T-helper 2 cell treated with Interferon-gamma antibody and Interleukin-4, amounts not matched to agents 5 μg/mL and 100 μg/mL, for 36 hours (primary cell): Measurements from ENCODE around the gene ME1.
"Not testable (repeated sequence)": the region's sequence is repeated elsewhere in the genome, so short reads cannot be mapped to it uniquely, and the experiment has no call there.

ENCODE experiments used
- DNase-seq: peaks from one replicate; pipeline ENCODE4 v3.0.0; 2021; ENCODE audit warnings: low spot score
- H3K27ac Mint-ChIP-seq: one replicate; pipeline ENCODE4 v1.8.0; 2021; ENCODE audit warnings: mild to moderate bottlenecking, mixed read lengths
- H3K27me3 Mint-ChIP-seq: one replicate; pipeline ENCODE4 v1.8.0; 2021; ENCODE audit warnings: low read depth, mixed read lengths
- H3K36me3 Mint-ChIP-seq: one replicate; pipeline ENCODE4 v1.8.0; 2021; ENCODE audit warnings: low read depth, mixed read lengths
- H3K4me1 Mint-ChIP-seq: one replicate; pipeline ENCODE4 v1.8.0; 2021; ENCODE audit warnings: low read depth, mixed read lengths
- H3K4me3 Mint-ChIP-seq: one replicate; pipeline ENCODE4 v1.8.0; 2022; ENCODE audit warnings: mild to moderate bottlenecking, moderate library complexity, mixed read lengths
- H3K9me3 Mint-ChIP-seq: one replicate; pipeline ENCODE4 v1.8.0; 2021; ENCODE audit warnings: mixed read lengths

ME1 gene

DNA sequence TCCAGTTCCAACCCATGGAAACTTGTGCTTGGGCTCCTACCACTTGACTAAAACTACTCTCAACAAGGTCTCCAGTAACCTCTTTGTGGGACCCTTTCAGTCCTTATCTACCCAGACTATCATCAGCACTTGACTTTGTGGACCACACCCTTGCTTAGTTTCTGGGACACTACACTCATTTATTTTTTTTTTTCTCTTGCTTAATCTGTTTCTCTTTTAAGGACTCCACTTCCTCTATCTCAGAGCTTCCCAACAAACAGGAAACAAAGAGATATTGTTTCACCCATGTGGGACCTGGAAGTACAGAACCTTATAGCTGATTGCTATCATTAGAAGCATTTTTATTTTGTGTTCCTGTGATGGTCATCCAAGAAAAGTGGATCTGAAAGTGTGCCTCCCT is 28.8 kb upstream of the ME1 start:
- Mint-ChIP-seq H3K36me3 (no peaks in the 10 kb centered on the region), H3K4me3 (no peak overlapping the region), H3K9me3 (no peaks in the 10 kb centered on the region), H3K4me1 (no peaks in the 10 kb centered on the region), H3K27ac (no peak overlapping the region), H3K27me3 (no peaks in the 10 kb centered on the region)
- no peak for DNase-seq

DNA sequence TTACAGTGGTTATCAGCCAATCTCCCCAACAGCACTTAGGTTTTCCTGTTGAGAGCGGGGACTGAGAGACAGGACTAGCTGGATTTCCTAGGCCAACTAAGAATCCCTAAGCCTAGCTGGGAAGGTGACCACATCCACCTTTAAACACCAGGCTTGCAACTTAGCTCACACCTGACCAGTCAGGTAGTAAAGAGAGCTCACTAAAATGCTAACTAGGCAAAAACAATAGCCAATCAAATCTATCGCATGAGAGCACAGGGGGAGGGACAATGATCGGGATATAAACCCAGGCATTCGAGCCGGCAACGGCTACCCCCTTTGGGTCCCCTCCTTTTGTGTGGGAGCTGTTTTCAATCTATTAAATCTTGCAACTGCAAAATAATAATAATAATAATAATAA is 19.2 kb upstream of the ME1 start:
- H3K4me1 Mint-ChIP-seq, DNase-seq, H3K36me3 Mint-ChIP-seq, H3K9me3 Mint-ChIP-seq, H3K27me3 Mint-ChIP-seq, H3K4me3 Mint-ChIP-seq, H3K27ac Mint-ChIP-seq: not testable (repeated sequence)

DNA sequence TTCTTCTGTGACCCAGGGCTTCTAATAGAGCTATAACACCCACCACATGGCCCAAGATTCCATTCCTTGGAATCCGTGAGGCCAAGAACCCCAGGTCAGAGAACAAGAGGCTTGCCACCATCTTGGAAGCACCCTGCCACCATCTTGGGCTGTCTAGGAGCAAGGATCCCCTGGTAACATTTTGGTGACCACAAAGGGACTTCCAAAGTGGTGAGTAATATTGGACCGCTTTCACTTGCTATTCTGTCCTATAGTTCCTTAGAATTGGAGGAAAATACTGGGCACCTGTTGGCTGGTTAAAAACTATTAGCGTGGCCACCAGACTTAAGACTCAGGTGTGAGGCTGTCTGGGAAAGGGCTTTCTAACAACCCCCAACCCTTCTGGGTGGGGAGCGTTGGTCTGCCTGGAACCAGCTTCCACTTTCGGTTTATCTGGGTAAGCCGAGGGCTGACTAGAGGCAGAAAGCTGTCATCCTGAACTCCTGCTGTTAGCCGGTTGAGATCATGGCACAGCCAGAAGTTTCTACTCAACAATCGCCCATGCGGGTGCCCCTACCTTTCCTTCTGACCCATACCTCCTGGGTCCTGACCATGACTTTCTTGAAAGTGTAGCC is 13.3 kb upstream of the ME1 start:
- H3K27ac Mint-ChIP-seq, H3K4me3 Mint-ChIP-seq, H3K4me1 Mint-ChIP-seq, H3K27me3 Mint-ChIP-seq, DNase-seq, H3K36me3 Mint-ChIP-seq, H3K9me3 Mint-ChIP-seq: not testable (repeated sequence)

DNA sequence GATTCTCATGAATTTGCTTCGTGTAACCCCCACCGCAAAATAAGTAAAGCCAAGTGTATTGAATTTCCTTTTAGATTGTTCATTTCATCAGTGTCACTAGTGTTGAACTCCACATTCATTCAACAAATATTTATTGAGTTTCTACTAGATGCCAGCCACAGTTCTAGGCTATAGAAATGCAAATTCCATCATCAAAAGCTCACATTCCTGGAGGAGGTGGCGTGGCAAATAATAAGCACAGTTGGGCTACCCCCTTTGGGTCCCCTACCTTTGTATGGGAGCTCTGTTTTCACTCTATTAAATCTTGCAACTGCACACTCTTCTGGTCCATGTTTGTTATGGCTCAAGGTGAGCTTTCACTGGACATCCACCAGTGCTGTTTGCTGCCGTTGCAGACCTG is 12.7 kb upstream of the ME1 start:
- Mint-ChIP-seq H3K4me1 (no peaks in the 10 kb centered on the region), H3K27ac (no peak overlapping the region), H3K9me3 (no peaks in the 10 kb centered on the region), H3K27me3 (no peaks in the 10 kb centered on the region), H3K36me3 (no peaks in the 10 kb centered on the region), H3K4me3 (no peak overlapping the region)
- no peak for DNase-seq

DNA sequence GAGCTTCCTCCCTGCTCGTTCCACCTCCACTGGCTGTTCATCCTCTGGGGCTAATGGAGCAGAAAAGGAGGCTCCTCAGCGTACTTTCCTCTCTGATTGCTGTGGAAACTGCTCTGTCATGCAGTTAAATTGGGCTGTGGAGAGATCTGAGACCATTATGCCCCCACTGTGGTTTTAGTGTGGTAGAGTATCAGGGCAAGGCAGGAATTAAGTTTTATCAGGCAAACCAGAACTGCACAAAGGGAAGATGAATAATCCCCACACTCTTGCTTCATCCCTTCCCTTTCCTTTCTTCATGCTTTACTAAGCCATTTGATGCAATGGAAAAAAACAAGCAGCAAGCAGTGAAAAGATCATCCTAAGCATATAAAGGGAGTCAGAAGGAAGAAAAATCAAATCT is 11.9 kb upstream of the ME1 start:
- Mint-ChIP-seq H3K9me3 (no peaks in the 10 kb centered on the region), H3K4me1 (no peaks in the 10 kb centered on the region), H3K4me3 (no peak overlapping the region), H3K27me3 (no peaks in the 10 kb centered on the region), H3K36me3 (no peaks in the 10 kb centered on the region), H3K27ac (no peak overlapping the region)
- DNase-seq: no peak

DNA sequence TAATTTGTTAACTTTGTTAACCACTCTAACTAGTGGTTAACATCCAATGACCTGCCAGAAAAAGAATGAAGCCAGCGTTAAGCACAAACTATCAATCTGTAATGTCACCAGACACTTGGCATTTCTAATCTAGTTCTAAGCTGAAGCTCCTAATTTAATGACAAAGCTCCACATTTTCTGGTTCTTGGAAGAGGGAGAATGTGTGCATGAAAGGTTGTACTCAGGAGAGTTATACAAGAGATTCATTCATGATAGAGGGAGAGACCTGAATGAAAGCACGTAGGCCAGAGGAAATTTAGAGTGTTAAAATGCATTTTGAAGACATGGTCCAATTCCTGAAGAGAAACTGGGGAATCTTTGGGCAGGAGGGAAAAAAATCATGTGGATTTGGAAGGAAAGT is 8.3 kb upstream of the ME1 start:
- Mint-ChIP-seq H3K27me3 (no peaks in the 10 kb centered on the region), H3K27ac (no peak overlapping the region), H3K36me3 (no peaks in the 10 kb centered on the region), H3K9me3 (no peaks in the 10 kb centered on the region), H3K4me1 (no peaks in the 10 kb centered on the region), H3K4me3 (no peak overlapping the region)
- DNase-seq: no peak

DNA sequence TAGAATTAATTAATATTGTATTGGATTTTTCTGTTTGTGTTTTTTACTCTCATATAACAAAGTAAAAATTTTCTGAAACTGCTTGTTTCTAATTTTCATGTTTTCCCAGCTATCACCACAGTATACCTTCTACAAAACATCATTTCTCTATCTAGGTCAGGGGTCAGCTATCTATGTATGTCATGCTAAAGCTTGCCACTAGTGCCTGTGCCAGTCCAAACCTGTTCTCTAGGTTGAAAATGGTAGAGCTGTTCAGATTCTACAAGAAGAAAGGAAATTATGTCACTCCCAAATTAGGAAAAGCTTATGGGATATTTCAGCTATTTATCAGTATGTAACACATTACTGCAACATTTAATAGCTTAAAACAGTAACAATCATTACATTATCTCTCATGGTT is 5.8 kb upstream of the ME1 start:
- Mint-ChIP-seq H3K4me3 (no peak overlapping the region), H3K9me3 (no peaks in the 10 kb centered on the region), H3K36me3 (no peaks in the 10 kb centered on the region), H3K27ac (no peak overlapping the region), H3K4me1 (no peaks in the 10 kb centered on the region), H3K27me3 (peaks cover 6% of the 10 kb centered on the region)
- DNase-seq: no peak

DNA sequence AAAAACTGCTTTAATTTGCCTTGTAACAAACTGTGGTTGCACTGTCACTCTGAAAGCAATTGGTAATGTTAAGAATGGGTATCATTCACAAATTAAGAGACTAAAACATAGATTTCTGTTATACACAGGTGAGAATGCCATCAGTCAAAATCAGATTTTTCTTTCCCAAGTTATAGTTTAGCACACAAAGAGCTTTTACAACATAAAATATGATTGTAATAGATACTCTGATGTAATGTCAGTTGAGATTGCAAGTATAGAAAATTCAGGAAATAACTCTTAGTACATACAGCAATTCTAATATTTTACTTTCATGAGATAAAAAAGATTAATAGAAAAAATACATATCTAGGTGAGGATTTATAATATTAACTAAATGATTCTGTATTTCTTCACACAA is 2.3 kb upstream of the ME1 start:
- Mint-ChIP-seq H3K27ac (no peak overlapping the region), H3K36me3 (no peaks in the 10 kb centered on the region)

DNA sequence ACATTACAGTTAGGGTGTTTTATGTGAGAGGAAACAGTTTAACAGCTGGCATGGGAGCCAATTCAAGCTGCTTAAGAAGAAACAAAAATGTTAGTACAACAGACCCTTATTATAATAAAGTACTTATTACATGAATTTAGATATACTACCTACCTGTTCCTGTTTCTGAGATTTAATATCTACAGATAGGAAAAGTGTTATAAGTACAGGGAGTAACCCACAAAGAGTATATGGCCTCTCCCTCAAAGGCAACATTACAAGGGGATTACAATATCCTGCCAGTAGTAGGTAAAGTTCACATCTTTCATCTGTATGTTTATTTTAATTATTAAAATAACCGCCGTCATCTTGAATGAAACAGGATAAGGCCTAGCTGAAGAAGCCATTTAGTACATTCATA is 1.8 kb upstream of the ME1 start:
- Mint-ChIP-seq H3K27me3 (peaks cover 18% of the 10 kb centered on the region), H3K4me3 (no peak overlapping the region), H3K4me1 (no peaks in the 10 kb centered on the region), H3K9me3 (no peaks in the 10 kb centered on the region), H3K27ac (no peak overlapping the region), H3K36me3 (no peaks in the 10 kb centered on the region)
- DNase-seq: no peak

More for the DNA sequence above, 2.3 kb upstream of the ME1 start:
- H3K27me3 Mint-ChIP-seq: peaks cover 18% of the 10 kb centered on the region
- H3K4me1 Mint-ChIP-seq: no peaks in the 10 kb centered on the region
- no peak overlapping the region for H3K4me3 Mint-ChIP-seq
- DNase-seq: no peak
- no peaks in the 10 kb centered on the region for H3K9me3 Mint-ChIP-seq

DNA sequence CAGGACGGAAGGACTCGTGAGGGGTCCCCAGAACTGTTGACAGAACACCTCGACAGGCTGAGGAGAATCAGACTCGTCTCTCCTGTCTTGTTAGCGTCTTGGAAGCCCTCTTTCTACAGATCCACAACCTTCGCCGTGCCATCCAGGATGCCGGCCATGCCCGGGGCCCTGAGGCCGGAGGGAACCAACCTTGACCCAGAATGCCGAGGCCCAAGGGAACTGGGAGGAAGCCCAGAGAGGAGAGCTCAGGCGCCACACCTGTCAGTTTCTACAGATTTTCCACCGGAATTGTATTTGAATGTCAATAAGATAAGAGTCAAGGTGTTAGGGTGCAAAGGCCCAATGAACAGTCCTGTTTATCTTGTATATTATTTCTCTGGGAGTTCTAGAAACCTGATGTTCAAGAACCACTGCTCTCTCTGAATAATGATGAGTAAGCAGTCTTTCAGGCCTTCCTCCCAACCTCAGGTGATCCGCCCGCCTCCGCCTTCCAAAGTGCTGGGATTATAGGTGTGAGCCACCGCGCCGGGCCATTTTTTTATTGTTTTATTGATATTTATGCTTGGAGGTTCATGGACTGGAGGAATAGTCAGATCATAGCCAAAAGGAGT is 799 bp upstream of the ME1 start:
- Mint-ChIP-seq H3K4me1 (no peaks in the 10 kb centered on the region), H3K27ac (no peak overlapping the region), H3K9me3 (no peaks in the 10 kb centered on the region), H3K4me3 (no peak overlapping the region), H3K36me3 (no peaks in the 10 kb centered on the region), H3K27me3 (peaks cover 18% of the 10 kb centered on the region)
- DNase-seq: no peak

DNA sequence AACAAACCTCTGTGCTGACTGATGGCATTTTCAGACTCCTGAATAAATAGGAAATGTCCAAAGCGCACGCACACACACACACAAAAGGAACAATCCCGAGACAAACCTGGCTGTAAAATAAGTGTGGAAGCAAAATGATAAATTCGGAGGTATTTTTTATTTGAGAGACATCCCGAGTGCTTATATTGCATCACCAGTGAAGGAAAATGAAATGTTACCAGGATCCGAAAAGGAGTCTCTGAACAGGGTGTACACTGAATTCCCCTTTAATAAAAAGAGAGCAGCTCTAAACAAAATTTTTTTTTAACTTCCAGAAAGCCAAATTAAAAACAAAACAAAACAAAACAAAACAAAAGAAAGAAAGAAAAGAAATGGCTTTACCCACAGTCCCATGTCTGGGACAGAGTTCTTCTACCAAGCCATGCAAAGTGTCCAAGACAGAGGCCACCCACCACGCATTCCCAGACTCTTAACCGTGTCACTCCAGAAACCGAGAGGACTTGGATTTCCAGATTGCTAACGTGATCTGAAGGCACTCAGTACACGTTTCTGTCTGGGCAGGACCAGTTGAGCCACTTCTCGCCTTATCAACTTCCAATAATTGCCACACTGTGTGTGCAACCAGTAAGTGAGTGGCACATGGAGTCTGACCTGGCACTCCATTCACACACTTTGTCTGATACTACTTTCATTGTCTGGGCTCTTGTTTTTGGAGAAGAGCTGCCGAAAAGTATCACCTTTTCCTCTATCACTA is 817 bp downstream of the ME1 start:
- Mint-ChIP-seq H3K9me3 (peaks cover 4% of the 10 kb centered on the region), H3K4me1 (no peaks in the 10 kb centered on the region), H3K4me3 (no peak overlapping the region), H3K27me3 (peaks cover 18% of the 10 kb centered on the region), H3K27ac (no peak overlapping the region), H3K36me3 (no peaks in the 10 kb centered on the region)
- no peak for DNase-seq

DNA sequence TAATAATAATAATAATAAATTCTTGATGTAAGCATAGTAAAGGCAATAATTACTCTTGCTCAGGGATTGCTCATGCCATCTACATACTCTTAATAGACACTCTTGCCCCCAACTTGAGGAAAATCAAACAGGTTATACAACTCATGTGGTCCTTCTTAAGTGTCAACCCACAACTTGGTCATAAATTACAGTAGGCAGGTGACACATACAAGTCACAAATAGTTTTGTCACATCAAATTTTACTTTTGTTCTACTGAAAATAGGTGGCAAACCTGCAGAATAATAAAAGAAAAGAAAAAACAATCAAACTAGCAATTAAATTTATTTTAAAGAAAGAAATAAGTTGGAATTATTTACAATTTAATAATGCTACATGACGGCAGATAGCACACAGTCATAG is 1.6 kb downstream of the ME1 start:
- Mint-ChIP-seq H3K27ac (no peak overlapping the region), H3K36me3 (no peaks in the 10 kb centered on the region), H3K27me3 (peaks cover 18% of the 10 kb centered on the region), H3K9me3 (peaks cover 9% of the 10 kb centered on the region), H3K4me3 (no peak overlapping the region), H3K4me1 (no peaks in the 10 kb centered on the region)
- DNase-seq: no peak

DNA sequence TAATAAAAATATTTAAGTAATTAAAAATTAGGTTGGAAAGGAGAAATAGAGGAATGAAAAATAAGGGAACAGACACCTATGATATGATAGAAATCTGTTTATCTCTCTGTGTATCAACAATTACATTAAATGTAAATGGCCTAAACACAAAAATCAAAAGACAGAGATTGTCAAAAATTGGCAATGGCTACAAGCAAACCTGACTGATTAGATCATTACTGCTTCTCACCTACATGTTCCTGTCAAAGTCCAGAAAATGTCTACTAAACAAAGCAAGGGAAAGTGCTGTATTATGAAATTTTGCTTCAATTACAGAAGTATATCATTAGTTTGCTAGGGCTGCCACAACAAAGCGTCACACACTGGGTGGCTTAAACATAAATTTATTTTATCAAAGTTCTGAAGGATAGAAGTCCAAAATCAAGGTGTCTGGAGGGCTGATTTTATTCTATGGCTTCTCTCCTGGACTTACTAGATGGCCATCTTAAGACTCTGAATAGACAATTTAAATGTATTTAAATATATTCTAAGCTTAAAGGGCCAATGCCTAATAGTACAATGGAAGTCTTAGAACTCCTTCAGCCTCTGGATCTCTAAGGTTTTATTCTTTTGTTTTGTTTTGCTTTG is 6.3 kb downstream of the ME1 start:
- Mint-ChIP-seq H3K27ac (no peak overlapping the region), H3K36me3 (no peaks in the 10 kb centered on the region), H3K4me1 (no peaks in the 10 kb centered on the region), H3K9me3 (peaks cover 11% of the 10 kb centered on the region), H3K27me3 (peaks cover under 1% of the 10 kb centered on the region), H3K4me3 (no peak overlapping the region)
- DNase-seq: no peak

DNA sequence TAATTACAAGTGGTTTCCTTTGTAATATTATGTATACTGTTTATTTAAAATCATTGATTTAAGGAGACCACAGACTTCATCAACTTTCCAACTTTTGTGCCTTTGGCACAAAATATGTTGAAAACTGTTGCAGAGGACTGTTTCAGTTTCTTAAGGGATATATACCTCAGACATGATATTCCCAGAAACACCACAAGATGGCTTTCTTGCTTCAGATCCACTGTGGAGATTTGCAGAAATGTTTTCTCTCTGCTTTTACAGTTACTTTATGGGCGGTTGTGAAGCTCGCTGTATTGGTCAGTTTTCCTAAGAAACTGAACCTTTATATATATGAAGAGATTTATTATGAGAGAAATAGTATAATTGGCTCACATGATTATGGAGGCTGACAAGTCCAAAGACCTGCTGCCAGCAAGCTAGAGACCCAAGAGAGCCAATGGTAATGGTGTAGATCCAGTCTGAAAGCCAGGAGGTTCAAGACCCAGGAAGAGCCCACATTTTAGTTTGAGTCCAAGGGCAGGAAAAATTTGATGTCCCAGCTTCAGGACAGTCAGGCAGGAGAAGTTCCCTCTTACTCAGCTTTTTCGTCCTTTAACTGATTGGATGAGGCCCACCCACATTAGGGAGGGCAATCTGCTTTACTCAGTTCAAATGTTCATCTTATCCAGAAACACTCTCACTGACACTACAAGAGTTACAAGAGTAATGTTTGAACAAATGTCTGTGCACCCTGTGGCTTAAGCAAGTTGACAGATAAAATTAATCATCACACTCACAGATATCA is 12.8 kb downstream of the ME1 start:
- H3K27me3 Mint-ChIP-seq: no peaks in the 10 kb centered on the region
- no peaks in the 10 kb centered on the region for H3K36me3 Mint-ChIP-seq
- no peak overlapping the region for H3K27ac Mint-ChIP-seq
- no peaks in the 10 kb centered on the region for H3K4me1 Mint-ChIP-seq
- H3K4me3 Mint-ChIP-seq: no peak overlapping the region
- no peak for DNase-seq
- H3K9me3 Mint-ChIP-seq: no peaks in the 10 kb centered on the region
